HEK293 (cell line): Measurements from ENCODE around the gene B3GALT5.

ENCODE experiments used
- CTCF ChIA-PET: fragments of 350-600 bp; formaldehyde crosslinking; extraction: SDS; loops from one replicate; lab custom pipeline; 2021; ENCODE audit warnings: antibody characterized with exemption; lab: Yijun Ruan, JAX
- POLR2A ChIA-PET: fragments of 300-600 bp; formaldehyde crosslinking; extraction: SDS; loops from one replicate; lab custom pipeline; 2020; ENCODE audit warnings: antibody characterized with exemption, inconsistent platforms; lab: Yijun Ruan, JAX
- H3K27ac ChIP-seq: fragments of 200-500 bp; sonication (Bioruptor generic); 2 replicates; pipeline ENCODE4 v1.5.1; 2014; ENCODE audit warnings: low read depth, low read length, control low read depth, inconsistent platforms; ENCODE audit errors: extremely low read depth
- H3K36me3 ChIP-seq, 2 experiments: fragments of 200-500 bp in 1 of 2; sonication (Bioruptor generic) in 1 of 2; 1 replicate in 1 of 2; 2 replicates in 1 of 2; pipeline ENCODE4 v1.5.1; 2014 to 2017; ENCODE audit warnings: inconsistent platforms in 2 of 2, low read length in 2 of 2; ENCODE audit not compliant: control insufficient read depth in 2 of 2, insufficient read depth in 1 of 2
- H3K4me1 ChIP-seq: fragments of 200-500 bp; sonication (Bioruptor generic); 2 replicates; pipeline ENCODE4 v1.5.1; 2014; ENCODE audit warnings: mild to moderate bottlenecking, low read length, inconsistent platforms; ENCODE audit not compliant: control insufficient read depth, insufficient read depth
- H3K4me3 ChIP-seq: 2 replicates; pipeline ENCODE4 v1.5.1; 2011; ENCODE audit warnings: low read depth, mild to moderate bottlenecking, control low read depth, low read length, moderate library complexity
- H3K9me3 ChIP-seq: fragments of 200-500 bp; sonication (Bioruptor generic); 2 replicates; pipeline ENCODE4 v1.5.1; 2014; ENCODE audit warnings: low read depth, low read length, inconsistent platforms; ENCODE audit not compliant: control insufficient read depth, insufficient read depth
- BCL11B ChIP-seq: fragments of 450-650 bp; formaldehyde crosslinking; IDR thresholded peaks from 2 replicates; pipeline ENCODE4 v1.5.1; 2016; ENCODE audit warnings: low read depth, missing biosample characterization, missing genetic modification characterization
- GLIS1 ChIP-seq: fragments of 450-650 bp; formaldehyde crosslinking; IDR thresholded peaks from 2 replicates; pipeline ENCODE4 v1.5.1; 2016; ENCODE audit warnings: missing biosample characterization, missing genetic modification characterization
- KLF1 ChIP-seq: fragments of 450-650 bp; formaldehyde crosslinking; IDR thresholded peaks from 2 replicates; pipeline ENCODE4 v1.5.1; 2016; ENCODE audit warnings: missing biosample characterization, missing genetic modification characterization
- MYNN ChIP-seq: fragments of 450-650 bp; formaldehyde crosslinking; IDR thresholded peaks from 2 replicates; pipeline ENCODE4 v1.5.1; 2016; ENCODE audit warnings: missing biosample characterization, missing genetic modification characterization, borderline replicate concordance
- SALL2 ChIP-seq: fragments of 450-650 bp; formaldehyde crosslinking; IDR thresholded peaks from 2 replicates; pipeline ENCODE4 v1.5.0; 2017; ENCODE audit warnings: missing biosample characterization, mild to moderate bottlenecking, missing genetic modification characterization, borderline replicate concordance
- SCRT2 ChIP-seq: fragments of 450-650 bp; formaldehyde crosslinking; IDR thresholded peaks from 2 replicates; pipeline ENCODE4 v1.5.1; 2016; ENCODE audit warnings: missing biosample characterization, missing genetic modification characterization
- SP7 ChIP-seq: fragments of 450-650 bp; formaldehyde crosslinking; IDR thresholded peaks from 2 replicates; pipeline ENCODE4 v1.5.1; 2016; ENCODE audit warnings: missing biosample characterization, missing genetic modification characterization
- ZBTB17 ChIP-seq: fragments of 450-650 bp; formaldehyde crosslinking; IDR thresholded peaks from 2 replicates; pipeline ENCODE4 v1.5.1; 2016; ENCODE audit warnings: missing biosample characterization, missing genetic modification characterization
- ZBTB20 ChIP-seq: fragments of 450-650 bp; formaldehyde crosslinking; IDR thresholded peaks from 2 replicates; pipeline ENCODE4 v1.5.1; 2016; ENCODE audit warnings: missing biosample characterization, missing genetic modification characterization
- ZNF10 ChIP-seq: fragments of 450-650 bp; formaldehyde crosslinking; IDR thresholded peaks from 2 replicates; pipeline ENCODE4 v1.5.1; 2017; ENCODE audit warnings: missing biosample characterization, missing genetic modification characterization
- ZNF155 ChIP-seq: fragments of 450-650 bp; formaldehyde crosslinking; IDR thresholded peaks from 2 replicates; pipeline ENCODE4 v1.5.1; 2016; ENCODE audit warnings: missing biosample characterization, missing genetic modification characterization
- ZNF184 ChIP-seq: fragments of 450-650 bp; IDR thresholded peaks from 2 replicates; pipeline ENCODE4 v1.5.1; 2018; ENCODE audit warnings: missing biosample characterization, mild to moderate bottlenecking, missing genetic modification characterization
- ZNF24 ChIP-seq: fragments of 450-650 bp; formaldehyde crosslinking; IDR thresholded peaks from 2 replicates; pipeline ENCODE4 v1.5.1; 2016; ENCODE audit warnings: missing biosample characterization, missing genetic modification characterization
- ZNF311 ChIP-seq: fragments of 450-650 bp; formaldehyde crosslinking; IDR thresholded peaks from 2 replicates; pipeline ENCODE4 v1.5.1; 2017; ENCODE audit warnings: missing biosample characterization, missing genetic modification characterization, borderline replicate concordance
- ZNF37A ChIP-seq: fragments of 450-650 bp; IDR thresholded peaks from 2 replicates; pipeline ENCODE4 v1.5.1; 2018; ENCODE audit warnings: missing biosample characterization, missing genetic modification characterization
- ZNF548 ChIP-seq: fragments of 450-650 bp; formaldehyde crosslinking; IDR thresholded peaks from 2 replicates; pipeline ENCODE4 v1.5.1; 2016; ENCODE audit warnings: missing biosample characterization, missing genetic modification characterization
- ZNF585B ChIP-seq: fragments of 450-650 bp; formaldehyde crosslinking; IDR thresholded peaks from 2 replicates; pipeline ENCODE4 v1.5.1; 2016; ENCODE audit warnings: missing biosample characterization, missing genetic modification characterization
- ZNF596 ChIP-seq: fragments of 450-650 bp; IDR thresholded peaks from 2 replicates; pipeline ENCODE4 v1.5.0; 2018; ENCODE audit warnings: missing biosample characterization, mild to moderate bottlenecking, missing genetic modification characterization, moderate library complexity
- ZNF600 ChIP-seq: fragments of 450-650 bp; formaldehyde crosslinking; IDR thresholded peaks from 2 replicates; pipeline ENCODE4 v1.5.1; 2016; ENCODE audit warnings: missing biosample characterization, missing genetic modification characterization
- ZNF629 ChIP-seq: fragments of 450-650 bp; formaldehyde crosslinking; IDR thresholded peaks from 2 replicates; pipeline ENCODE4 v1.5.1; 2017; ENCODE audit warnings: missing biosample characterization, missing genetic modification characterization
- ZNF707 ChIP-seq: fragments of 450-650 bp; formaldehyde crosslinking; IDR thresholded peaks from 2 replicates; pipeline ENCODE4 v1.5.1; 2016; ENCODE audit warnings: missing biosample characterization, missing genetic modification characterization
- ZNF792 ChIP-seq: fragments of 450-650 bp; formaldehyde crosslinking; IDR thresholded peaks from 2 replicates; pipeline ENCODE4 v1.5.1; 2016; ENCODE audit warnings: missing biosample characterization, missing genetic modification characterization
- ZSCAN30 ChIP-seq: fragments of 450-650 bp; IDR thresholded peaks from 2 replicates; pipeline ENCODE4 v1.5.1; 2018; ENCODE audit warnings: missing biosample characterization, mild to moderate bottlenecking, missing genetic modification characterization, moderate library complexity
- TF ChIP-seq, protein P1 (sequence below): fragments of 450-650 bp; formaldehyde crosslinking; IDR thresholded peaks from 2 replicates; pipeline ENCODE4 v1.5.1; 2016; ENCODE audit warnings: missing biosample characterization, missing genetic modification characterization
- TF ChIP-seq, protein P2 (sequence below): fragments of 450-650 bp; formaldehyde crosslinking; IDR thresholded peaks from 2 replicates; pipeline ENCODE4 v1.5.1; 2017; ENCODE audit warnings: missing biosample characterization, missing genetic modification characterization
- TF ChIP-seq, protein P3 (sequence below): fragments of 450-650 bp; formaldehyde crosslinking; conservative IDR thresholded peaks from 2 replicates; pipeline ENCODE4 v1.5.1; 2016; ENCODE audit warnings: low read depth, missing biosample characterization, missing genetic modification characterization

The B3GALT5 gene

DNA sequence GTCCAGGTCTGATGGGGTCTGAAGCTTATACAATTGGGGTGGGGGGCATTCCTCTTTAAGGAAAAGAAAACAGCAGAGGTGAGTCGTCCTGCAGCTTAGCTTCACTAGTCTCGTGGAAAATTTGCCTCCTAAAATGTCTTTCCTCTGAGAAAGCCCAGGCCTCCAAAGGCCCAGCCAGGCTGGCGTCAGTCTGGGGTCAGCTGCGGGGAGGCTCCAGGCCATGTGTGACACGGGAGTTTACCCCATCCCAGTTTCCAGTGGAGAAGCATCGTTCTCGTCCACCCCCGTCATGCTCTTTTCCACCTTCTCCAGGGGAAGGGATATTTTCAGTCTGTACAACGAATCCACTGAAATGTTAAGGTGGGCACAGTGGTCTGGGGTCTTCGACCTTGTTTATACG, 42.8 kb downstream of the B3GALT5 start:
- no peak for TF ChIP-seq KLF1
- no peak for TF ChIP-seq ZNF792 (tag by site-specific recombination)
- TF ChIP-seq, protein P1, sequence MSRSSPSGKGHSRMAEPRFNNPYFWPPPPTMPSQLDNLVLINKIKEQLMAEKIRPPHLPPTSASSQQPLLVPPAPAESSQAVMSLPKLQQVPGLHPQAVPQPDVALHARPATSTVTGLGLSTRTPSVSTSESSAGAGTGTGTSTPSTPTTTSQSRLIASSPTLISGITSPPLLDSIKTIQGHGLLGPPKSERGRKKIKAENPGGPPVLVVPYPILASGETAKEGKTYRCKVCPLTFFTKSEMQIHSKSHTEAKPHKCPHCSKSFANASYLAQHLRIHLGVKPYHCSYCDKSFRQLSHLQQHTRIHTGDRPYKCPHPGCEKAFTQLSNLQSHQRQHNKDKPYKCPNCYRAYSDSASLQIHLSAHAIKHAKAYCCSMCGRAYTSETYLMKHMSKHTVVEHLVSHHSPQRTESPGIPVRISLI (tag by site-specific recombination), result no peak
- no peak for TF ChIP-seq GLIS1
- no peak for TF ChIP-seq ZNF629 (tag by site-specific recombination)
- TF ChIP-seq MYNN, result no peak
- no peak for TF ChIP-seq ZNF585B (tag by site-specific recombination)
- no peak for TF ChIP-seq ZNF311 (tag by site-specific recombination)
- TF ChIP-seq ZNF707, result no peak
- no peak for TF ChIP-seq BCL11B
- TF ChIP-seq SP7 (tag by site-specific recombination), result no peak
- no peak for TF ChIP-seq ZSCAN30 (tag by site-specific recombination)
- peaks cover 3% of the 10 kb centered on the region; the same call in 1 of the 2 replicates for H3K4me1 ChIP-seq
- CTCF ChIA-PET, result interaction anchor here (0.6 kb wide), 1 partner anchor 11 kb away, joined by 4 read pairs; no protein-coding TSS in a partner anchor
- H3K9me3 ChIP-seq, result no peaks in the 10 kb centered on the region
- POLR2A ChIA-PET, result no interaction called here
- H3K4me3 ChIP-seq, result no peak overlapping the region
- H3K36me3 ChIP-seq, result no peaks in the 10 kb centered on the region
- H3K27ac ChIP-seq, result no peak overlapping the region

DNA sequence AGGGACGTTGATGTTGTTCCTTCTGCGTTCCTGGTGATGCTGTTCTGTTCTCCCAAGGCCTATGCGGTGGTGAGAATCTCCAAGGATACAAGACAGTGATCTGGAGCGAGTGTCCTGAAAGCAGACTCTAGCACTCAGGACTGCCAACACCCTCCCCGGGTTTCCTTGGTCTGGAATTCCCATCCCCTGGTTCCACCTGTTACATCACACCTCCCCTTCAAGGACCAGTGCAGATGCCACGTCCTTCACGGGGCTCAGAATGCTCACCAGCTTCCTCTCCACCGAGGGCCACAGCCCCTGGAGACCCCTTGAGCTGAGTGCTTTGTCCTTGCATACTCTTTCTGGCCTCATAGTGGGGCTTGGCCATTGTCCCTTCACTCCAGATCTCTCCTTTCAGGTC, 43.5 kb downstream of the B3GALT5 start:
- Histone ChIP-seq H3K36me3 (no peaks in the 10 kb centered on the region), H3K9me3 (no peaks in the 10 kb centered on the region), H3K4me3 (no peak overlapping the region), H3K4me1 (peaks cover 3% of the 10 kb centered on the region; the same call in 1 of the 2 replicates), H3K27ac (no peak overlapping the region)
- POLR2A ChIA-PET, result no interaction called here
- TF ChIP-seq SALL2 (no peak), SCRT2 (peak; percentile 55)
- TF ChIP-seq, all 188 proteins: peak for 1
- CTCF ChIA-PET, result interaction anchor here (0.6 kb wide), 1 partner anchor 424 kb away, joined by 3 read pairs; no protein-coding TSS in a partner anchor

DNA sequence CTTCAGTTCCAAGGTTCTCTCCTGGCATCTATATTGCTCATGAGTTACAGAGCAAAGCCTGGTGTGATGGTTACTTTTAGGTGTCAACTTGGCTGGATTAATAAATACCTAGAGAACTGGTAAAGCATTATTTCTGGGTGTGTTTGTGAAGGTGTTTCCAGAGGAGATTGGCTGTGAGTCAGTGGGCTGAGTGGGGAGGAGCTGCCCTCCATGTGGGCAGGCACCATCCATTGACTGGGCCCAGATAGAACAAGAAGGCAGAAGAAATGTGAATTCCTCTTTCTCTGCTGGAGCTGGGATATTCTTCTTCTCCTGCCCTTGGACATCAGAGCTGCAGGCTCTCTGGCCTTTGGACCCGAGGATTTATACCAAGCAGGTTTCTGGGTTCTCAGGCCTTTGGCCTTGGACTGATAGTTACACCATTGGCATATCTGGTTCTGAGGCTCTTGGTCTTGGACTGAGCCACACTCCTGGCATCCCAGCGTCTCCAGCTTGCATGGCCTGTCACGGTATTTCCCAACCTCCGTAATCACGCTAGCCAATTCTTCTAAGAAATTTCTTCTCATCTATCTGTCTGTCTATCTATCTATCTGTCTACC, 44.5 kb downstream of the B3GALT5 start:
- H3K4me1 ChIP-seq, result peaks cover 3% of the 10 kb centered on the region; the same call in 1 of the 2 replicates
- CTCF ChIA-PET, result no interaction called here
- H3K36me3 ChIP-seq, result no peaks in the 10 kb centered on the region
- POLR2A ChIA-PET, result no interaction called here
- H3K4me3 ChIP-seq, result no peak overlapping the region
- no peak overlapping the region for H3K27ac ChIP-seq
- no peaks in the 10 kb centered on the region for H3K9me3 ChIP-seq
- TF ChIP-seq, protein P2, sequence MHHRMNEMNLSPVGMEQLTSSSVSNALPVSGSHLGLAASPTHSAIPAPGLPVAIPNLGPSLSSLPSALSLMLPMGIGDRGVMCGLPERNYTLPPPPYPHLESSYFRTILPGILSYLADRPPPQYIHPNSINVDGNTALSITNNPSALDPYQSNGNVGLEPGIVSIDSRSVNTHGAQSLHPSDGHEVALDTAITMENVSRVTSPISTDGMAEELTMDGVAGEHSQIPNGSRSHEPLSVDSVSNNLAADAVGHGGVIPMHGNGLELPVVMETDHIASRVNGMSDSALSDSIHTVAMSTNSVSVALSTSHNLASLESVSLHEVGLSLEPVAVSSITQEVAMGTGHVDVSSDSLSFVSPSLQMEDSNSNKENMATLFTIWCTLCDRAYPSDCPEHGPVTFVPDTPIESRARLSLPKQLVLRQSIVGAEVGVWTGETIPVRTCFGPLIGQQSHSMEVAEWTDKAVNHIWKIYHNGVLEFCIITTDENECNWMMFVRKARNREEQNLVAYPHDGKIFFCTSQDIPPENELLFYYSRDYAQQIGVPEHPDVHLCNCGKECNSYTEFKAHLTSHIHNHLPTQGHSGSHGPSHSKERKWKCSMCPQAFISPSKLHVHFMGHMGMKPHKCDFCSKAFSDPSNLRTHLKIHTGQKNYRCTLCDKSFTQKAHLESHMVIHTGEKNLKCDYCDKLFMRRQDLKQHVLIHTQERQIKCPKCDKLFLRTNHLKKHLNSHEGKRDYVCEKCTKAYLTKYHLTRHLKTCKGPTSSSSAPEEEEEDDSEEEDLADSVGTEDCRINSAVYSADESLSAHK (tag by site-specific recombination), result no peak
- TF ChIP-seq ZNF24 (tag by site-specific recombination) (no peak), ZNF548 (tag by site-specific recombination) (no peak), ZBTB17 (tag by site-specific recombination) (no peak), ZNF37A (tag by site-specific recombination) (no peak), ZNF600 (no peak), SCRT2 (no peak), ZBTB20 (tag by site-specific recombination) (no peak), ZNF155 (tag by site-specific recombination) (no peak), ZNF10 (tag by site-specific recombination) (no peak), ZNF596 (tag by site-specific recombination) (no peak), ZNF184 (tag by site-specific recombination) (no peak)
- TF ChIP-seq, protein P3, sequence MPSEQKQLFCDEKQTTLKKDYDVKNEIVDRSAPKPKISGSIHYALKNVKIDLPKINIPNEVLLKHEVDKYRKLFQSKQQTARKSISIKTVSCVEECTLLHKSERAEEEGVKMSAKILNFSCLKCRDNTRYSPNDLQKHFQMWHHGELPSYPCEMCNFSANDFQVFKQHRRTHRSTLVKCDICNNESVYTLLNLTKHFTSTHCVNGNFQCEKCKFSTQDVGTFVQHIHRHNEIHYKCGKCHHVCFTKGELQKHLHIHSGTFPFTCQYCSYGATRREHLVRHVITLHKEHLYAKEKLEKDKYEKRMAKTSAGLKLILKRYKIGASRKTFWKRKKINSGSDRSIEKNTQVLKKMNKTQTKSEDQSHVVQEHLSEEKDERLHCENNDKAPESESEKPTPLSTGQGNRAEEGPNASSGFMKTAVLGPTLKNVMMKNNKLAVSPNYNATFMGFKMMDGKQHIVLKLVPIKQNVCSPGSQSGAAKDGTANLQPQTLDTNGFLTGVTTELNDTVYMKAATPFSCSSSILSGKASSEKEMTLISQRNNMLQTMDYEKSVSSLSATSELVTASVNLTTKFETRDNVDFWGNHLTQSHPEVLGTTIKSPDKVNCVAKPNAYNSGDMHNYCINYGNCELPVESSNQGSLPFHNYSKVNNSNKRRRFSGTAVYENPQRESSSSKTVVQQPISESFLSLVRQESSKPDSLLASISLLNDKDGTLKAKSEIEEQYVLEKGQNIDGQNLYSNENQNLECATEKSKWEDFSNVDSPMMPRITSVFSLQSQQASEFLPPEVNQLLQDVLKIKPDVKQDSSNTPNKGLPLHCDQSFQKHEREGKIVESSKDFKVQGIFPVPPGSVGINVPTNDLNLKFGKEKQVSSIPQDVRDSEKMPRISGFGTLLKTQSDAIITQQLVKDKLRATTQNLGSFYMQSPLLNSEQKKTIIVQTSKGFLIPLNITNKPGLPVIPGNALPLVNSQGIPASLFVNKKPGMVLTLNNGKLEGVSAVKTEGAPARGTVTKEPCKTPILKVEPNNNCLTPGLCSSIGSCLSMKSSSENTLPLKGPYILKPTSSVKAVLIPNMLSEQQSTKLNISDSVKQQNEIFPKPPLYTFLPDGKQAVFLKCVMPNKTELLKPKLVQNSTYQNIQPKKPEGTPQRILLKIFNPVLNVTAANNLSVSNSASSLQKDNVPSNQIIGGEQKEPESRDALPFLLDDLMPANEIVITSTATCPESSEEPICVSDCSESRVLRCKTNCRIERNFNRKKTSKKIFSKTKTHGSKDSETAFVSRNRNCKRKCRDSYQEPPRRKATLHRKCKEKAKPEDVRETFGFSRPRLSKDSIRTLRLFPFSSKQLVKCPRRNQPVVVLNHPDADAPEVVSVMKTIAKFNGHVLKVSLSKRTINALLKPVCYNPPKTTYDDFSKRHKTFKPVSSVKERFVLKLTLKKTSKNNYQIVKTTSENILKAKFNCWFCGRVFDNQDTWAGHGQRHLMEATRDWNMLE (tag by site-specific recombination), result no peak
